HEK293 (cell line): ENCODE data around the gene ADAMTS17.

ENCODE experiments used
- CTCF ChIA-PET: fragments of 350-600 bp; formaldehyde crosslinking; extraction: SDS; loops from one replicate; lab custom pipeline; 2021; ENCODE audit warnings: antibody characterized with exemption; lab: Yijun Ruan, JAX
- POLR2A ChIA-PET: fragments of 300-600 bp; formaldehyde crosslinking; extraction: SDS; loops from one replicate; lab custom pipeline; 2020; ENCODE audit warnings: antibody characterized with exemption, inconsistent platforms; lab: Yijun Ruan, JAX
- H3K27ac ChIP-seq: fragments of 200-500 bp; sonication (Bioruptor generic); 2 replicates; pipeline ENCODE4 v1.5.1; 2014; ENCODE audit warnings: low read depth, low read length, control low read depth, inconsistent platforms; ENCODE audit errors: extremely low read depth
- H3K36me3 ChIP-seq, 2 experiments: fragments of 200-500 bp in 1 of 2; sonication (Bioruptor generic) in 1 of 2; 1 replicate in 1 of 2; 2 replicates in 1 of 2; pipeline ENCODE4 v1.5.1; 2014 to 2017; ENCODE audit warnings: inconsistent platforms in 2 of 2, low read length in 2 of 2; ENCODE audit not compliant: control insufficient read depth in 2 of 2, insufficient read depth in 1 of 2
- H3K4me1 ChIP-seq: fragments of 200-500 bp; sonication (Bioruptor generic); 2 replicates; pipeline ENCODE4 v1.5.1; 2014; ENCODE audit warnings: mild to moderate bottlenecking, low read length, inconsistent platforms; ENCODE audit not compliant: control insufficient read depth, insufficient read depth
- H3K4me3 ChIP-seq: 2 replicates; pipeline ENCODE4 v1.5.1; 2011; ENCODE audit warnings: low read depth, mild to moderate bottlenecking, control low read depth, low read length, moderate library complexity
- H3K9me3 ChIP-seq: fragments of 200-500 bp; sonication (Bioruptor generic); 2 replicates; pipeline ENCODE4 v1.5.1; 2014; ENCODE audit warnings: low read depth, low read length, inconsistent platforms; ENCODE audit not compliant: control insufficient read depth, insufficient read depth
- BCL11A ChIP-seq: fragments of 450-650 bp; formaldehyde crosslinking; IDR thresholded peaks from 2 replicates; pipeline ENCODE4 v1.5.1; 2016; ENCODE audit warnings: low read depth, missing biosample characterization, missing genetic modification characterization
- EGR2 ChIP-seq: fragments of 450-650 bp; formaldehyde crosslinking; IDR thresholded peaks from 2 replicates; pipeline ENCODE4 v1.5.1; 2016; ENCODE audit warnings: low read depth, missing biosample characterization, missing genetic modification characterization
- MZF1 ChIP-seq: fragments of 450-650 bp; formaldehyde crosslinking; IDR thresholded peaks from 2 replicates; pipeline ENCODE4 v1.5.1; 2017; ENCODE audit warnings: missing biosample characterization, missing genetic modification characterization, borderline replicate concordance
- OSR2 ChIP-seq: fragments of 450-650 bp; formaldehyde crosslinking; IDR thresholded peaks from 2 replicates; pipeline ENCODE4 v1.5.1; 2016; ENCODE audit warnings: missing biosample characterization, missing genetic modification characterization
- PATZ1 ChIP-seq: fragments of 450-650 bp; formaldehyde crosslinking; IDR thresholded peaks from 2 replicates; pipeline ENCODE4 v1.5.1; 2016; ENCODE audit warnings: missing biosample characterization, missing genetic modification characterization
- SALL2 ChIP-seq: fragments of 450-650 bp; formaldehyde crosslinking; IDR thresholded peaks from 2 replicates; pipeline ENCODE4 v1.5.0; 2017; ENCODE audit warnings: missing biosample characterization, mild to moderate bottlenecking, missing genetic modification characterization, borderline replicate concordance
- ZBTB1 ChIP-seq: fragments of 450-650 bp; formaldehyde crosslinking; IDR thresholded peaks from 2 replicates; pipeline ENCODE4 v1.5.1; 2016; ENCODE audit warnings: missing biosample characterization, missing genetic modification characterization
- ZBTB17 ChIP-seq: fragments of 450-650 bp; formaldehyde crosslinking; IDR thresholded peaks from 2 replicates; pipeline ENCODE4 v1.5.1; 2016; ENCODE audit warnings: missing biosample characterization, missing genetic modification characterization
- ZNF202 ChIP-seq: fragments of 450-650 bp; formaldehyde crosslinking; IDR thresholded peaks from 2 replicates; pipeline ENCODE4 v1.5.1; 2016; ENCODE audit warnings: missing biosample characterization, missing genetic modification characterization, borderline replicate concordance
- ZNF239 ChIP-seq: fragments of 450-650 bp; formaldehyde crosslinking; IDR thresholded peaks from 2 replicates; pipeline ENCODE4 v1.5.1; 2016; ENCODE audit warnings: missing biosample characterization, missing genetic modification characterization
- ZNF366 ChIP-seq: fragments of 450-650 bp; formaldehyde crosslinking; conservative IDR thresholded peaks from 2 replicates; pipeline ENCODE4 v1.5.1; 2016; ENCODE audit warnings: missing biosample characterization, missing genetic modification characterization
- ZNF37A ChIP-seq: fragments of 450-650 bp; IDR thresholded peaks from 2 replicates; pipeline ENCODE4 v1.5.1; 2018; ENCODE audit warnings: missing biosample characterization, missing genetic modification characterization
- ZNF404 ChIP-seq: fragments of 450-650 bp; formaldehyde crosslinking; IDR thresholded peaks from 2 replicates; pipeline ENCODE4 v1.5.1; 2017; ENCODE audit warnings: missing biosample characterization, missing genetic modification characterization
- ZNF426 ChIP-seq: fragments of 450-650 bp; formaldehyde crosslinking; IDR thresholded peaks from 2 replicates; pipeline ENCODE4 v1.5.1; 2017; ENCODE audit warnings: missing biosample characterization, missing genetic modification characterization, mild to moderate bottlenecking, inconsistent platforms, moderate library complexity
- ZNF48 ChIP-seq: fragments of 450-650 bp; formaldehyde crosslinking; IDR thresholded peaks from 2 replicates; pipeline ENCODE4 v1.5.1; 2016; ENCODE audit warnings: missing biosample characterization, missing genetic modification characterization
- ZNF529 ChIP-seq: fragments of 450-650 bp; formaldehyde crosslinking; IDR thresholded peaks from 2 replicates; pipeline ENCODE4 v1.5.1; 2017; ENCODE audit warnings: missing genetic modification characterization, missing biosample characterization; ENCODE audit not compliant: insufficient replicate concordance
- ZNF585B ChIP-seq: fragments of 450-650 bp; formaldehyde crosslinking; IDR thresholded peaks from 2 replicates; pipeline ENCODE4 v1.5.1; 2016; ENCODE audit warnings: missing biosample characterization, missing genetic modification characterization
- ZNF645 ChIP-seq: fragments of 450-650 bp; formaldehyde crosslinking; IDR thresholded peaks from 2 replicates; pipeline ENCODE4; 2016; ENCODE audit warnings: missing biosample characterization, missing genetic modification characterization
- ZNF660 ChIP-seq: fragments of 450-650 bp; IDR thresholded peaks from 2 replicates; pipeline ENCODE4 v1.5.1; 2018; ENCODE audit warnings: missing biosample characterization, mild to moderate bottlenecking, missing genetic modification characterization
- TF ChIP-seq, protein P1 (sequence below): fragments of 450-650 bp; IDR thresholded peaks from 2 replicates; pipeline ENCODE4 v1.5.1; 2018; ENCODE audit warnings: missing biosample characterization, missing genetic modification characterization
- TF ChIP-seq, protein P2 (sequence below): fragments of 450-650 bp; formaldehyde crosslinking; IDR thresholded peaks from 2 replicates; pipeline ENCODE4 v1.5.1; 2017; ENCODE audit warnings: missing biosample characterization, missing genetic modification characterization

Gene ADAMTS17

DNA sequence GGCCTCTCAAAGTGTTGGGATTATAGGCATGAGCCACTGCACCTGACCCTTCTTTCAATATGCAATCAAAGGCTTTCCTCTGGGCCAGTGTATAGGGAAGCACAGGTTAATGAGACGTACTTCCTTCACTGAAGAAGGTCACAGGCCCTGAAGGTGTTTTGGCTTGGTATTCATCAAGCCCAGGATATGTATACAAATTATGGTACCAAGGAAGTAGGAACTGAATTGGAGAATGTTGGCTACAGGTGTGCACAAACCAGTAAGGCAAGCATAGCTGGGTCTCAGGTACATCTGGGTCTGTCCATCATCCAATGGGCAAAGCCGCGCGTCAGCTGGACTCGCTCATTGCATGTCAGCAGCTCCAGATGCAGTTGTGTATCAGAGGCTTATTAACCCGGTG lies 237.9 kb downstream of the ADAMTS17 start:
- no peaks in the 10 kb centered on the region; a peak in 1 of 3 replicates for H3K36me3 ChIP-seq
- ChIA-PET CTCF (no interaction called here), POLR2A (no interaction called here)
- H3K9me3 ChIP-seq: no peaks in the 10 kb centered on the region
- no peak for TF ChIP-seq ZNF239 (tag by site-specific recombination)
- no peak overlapping the region for H3K4me3 ChIP-seq
- no peaks in the 10 kb centered on the region for H3K4me1 ChIP-seq
- no peak overlapping the region for H3K27ac ChIP-seq

DNA sequence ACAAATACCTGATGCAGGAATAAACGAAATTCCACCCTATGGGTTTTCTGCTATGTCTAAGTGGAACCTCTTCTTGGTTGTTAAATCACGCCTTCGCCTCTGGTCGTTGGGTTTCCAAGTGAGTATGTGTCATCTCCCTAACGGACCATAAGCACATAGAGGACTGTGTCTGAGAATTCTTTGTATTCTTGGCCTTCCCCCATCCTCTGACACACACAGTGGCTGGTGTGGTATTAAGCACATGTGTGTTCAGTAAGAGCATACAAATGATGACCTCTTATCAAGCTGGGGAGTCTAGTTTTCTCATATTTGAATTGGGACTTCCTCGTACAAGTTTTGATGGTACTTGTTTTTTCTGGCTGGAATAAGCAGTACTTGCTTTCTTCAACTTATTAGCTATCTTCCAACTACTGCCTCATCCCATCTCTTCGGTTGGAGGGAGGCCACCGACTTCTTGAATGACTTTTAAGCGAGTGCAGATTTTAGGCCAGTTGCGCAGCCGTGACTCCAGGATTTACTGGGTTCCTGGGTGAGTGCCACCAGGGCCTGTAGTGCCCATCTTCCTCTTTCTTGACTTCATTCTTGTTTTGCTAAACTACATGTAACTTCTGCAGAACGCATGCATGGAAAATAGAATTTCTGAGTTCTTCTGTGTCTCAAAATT lies 240.2 kb downstream of the ADAMTS17 start:
- Histone ChIP-seq H3K36me3 (no peaks in the 10 kb centered on the region; a peak in 1 of 3 replicates), H3K4me1 (no peaks in the 10 kb centered on the region), H3K9me3 (no peaks in the 10 kb centered on the region), H3K27ac (no peak overlapping the region), H3K4me3 (no peak overlapping the region)
- TF ChIP-seq ZNF660 (tag by site-specific recombination) (no peak), ZNF48 (tag by site-specific recombination) (no peak), ZNF404 (tag by site-specific recombination) (no peak), ZNF645 (tag by site-specific recombination) (no peak), ZNF585B (no peak), ZBTB1 (tag by site-specific recombination) (no peak), BCL11A (tag by site-specific recombination) (no peak)
- CTCF ChIA-PET: interaction anchor here (0.6 kb wide), 1 partner anchor 148 kb away, joined by 3 read pairs; no protein-coding TSS in a partner anchor
- POLR2A ChIA-PET: no interaction called here

DNA sequence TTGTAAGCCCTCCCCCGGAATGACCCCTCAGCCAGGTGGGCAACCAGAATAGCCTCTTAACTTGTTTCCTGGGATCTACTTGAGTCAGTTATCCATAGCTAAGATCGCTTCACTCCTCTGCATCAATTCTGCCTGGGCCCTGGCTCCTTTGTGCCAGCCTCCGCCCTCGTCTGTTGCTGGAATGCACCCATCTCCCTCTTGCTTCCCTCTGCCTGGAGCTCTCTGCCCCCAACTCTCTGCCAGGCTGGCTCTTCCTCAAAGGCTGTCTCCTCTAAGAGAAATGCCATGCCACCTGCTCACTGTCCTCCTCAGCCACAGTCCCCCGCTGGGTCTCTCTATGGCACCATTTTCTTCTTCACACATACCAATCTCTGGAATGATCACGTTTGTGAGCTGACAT lies 240.8 kb downstream of the ADAMTS17 start:
- ChIA-PET CTCF (no interaction called here), POLR2A (no interaction called here)
- Histone ChIP-seq H3K9me3 (no peaks in the 10 kb centered on the region), H3K36me3 (no peaks in the 10 kb centered on the region; a peak in 1 of 3 replicates), H3K27ac (no peak overlapping the region), H3K4me3 (no peak overlapping the region), H3K4me1 (no peaks in the 10 kb centered on the region)
- no peak for TF ChIP-seq ZNF426 (tag by site-specific recombination)
- no peak for TF ChIP-seq ZNF366 (tag by site-specific recombination)
- TF ChIP-seq EGR2 (tag by site-specific recombination): 0 out of 2 replicates have a peak, but pooled peaks have one; percentile 15

DNA sequence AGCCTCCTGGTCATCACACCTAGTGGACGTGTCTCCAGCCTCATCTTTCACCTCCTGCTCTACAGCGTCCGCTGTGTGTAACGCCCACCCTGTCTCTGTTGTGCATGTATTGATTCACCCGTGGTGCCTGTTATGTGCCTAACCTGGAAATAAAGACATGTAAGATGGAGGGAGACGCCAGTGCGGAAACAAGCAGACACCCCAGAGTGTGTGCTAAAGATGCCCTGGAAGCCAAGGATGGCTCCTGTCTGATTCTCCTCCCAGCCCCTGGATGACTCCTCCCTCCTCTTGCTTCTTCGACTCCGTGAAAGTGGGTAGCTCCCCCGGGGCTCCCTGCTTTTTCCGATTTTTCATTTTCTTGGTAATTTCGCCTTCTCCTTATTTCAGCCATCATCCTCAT lies 241.8 kb downstream of the ADAMTS17 start:
- no peaks in the 10 kb centered on the region for H3K9me3 ChIP-seq
- H3K27ac ChIP-seq: no peak overlapping the region
- no peak overlapping the region for H3K4me3 ChIP-seq
- no peaks in the 10 kb centered on the region for H3K36me3 ChIP-seq
- POLR2A ChIA-PET: no interaction called here
- CTCF ChIA-PET: no interaction called here
- H3K4me1 ChIP-seq: no peaks in the 10 kb centered on the region
- no peak for TF ChIP-seq BCL11A (tag by site-specific recombination)
- TF ChIP-seq ZNF202 (tag by site-specific recombination): no peak
- TF ChIP-seq ZNF37A: no peak
- no peak for TF ChIP-seq OSR2 (tag by site-specific recombination)
- TF ChIP-seq ZNF529: no peak
- no peak for TF ChIP-seq MZF1 (tag by site-specific recombination)
- no peak for TF ChIP-seq SALL2 (tag by site-specific recombination)
- TF ChIP-seq, protein P1, sequence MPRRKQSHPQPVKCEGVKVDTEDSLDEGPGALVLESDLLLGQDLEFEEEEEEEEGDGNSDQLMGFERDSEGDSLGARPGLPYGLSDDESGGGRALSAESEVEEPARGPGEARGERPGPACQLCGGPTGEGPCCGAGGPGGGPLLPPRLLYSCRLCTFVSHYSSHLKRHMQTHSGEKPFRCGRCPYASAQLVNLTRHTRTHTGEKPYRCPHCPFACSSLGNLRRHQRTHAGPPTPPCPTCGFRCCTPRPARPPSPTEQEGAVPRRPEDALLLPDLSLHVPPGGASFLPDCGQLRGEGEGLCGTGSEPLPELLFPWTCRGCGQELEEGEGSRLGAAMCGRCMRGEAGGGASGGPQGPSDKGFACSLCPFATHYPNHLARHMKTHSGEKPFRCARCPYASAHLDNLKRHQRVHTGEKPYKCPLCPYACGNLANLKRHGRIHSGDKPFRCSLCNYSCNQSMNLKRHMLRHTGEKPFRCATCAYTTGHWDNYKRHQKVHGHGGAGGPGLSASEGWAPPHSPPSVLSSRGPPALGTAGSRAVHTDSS (tag by site-specific recombination): no peak
- TF ChIP-seq, protein P2, sequence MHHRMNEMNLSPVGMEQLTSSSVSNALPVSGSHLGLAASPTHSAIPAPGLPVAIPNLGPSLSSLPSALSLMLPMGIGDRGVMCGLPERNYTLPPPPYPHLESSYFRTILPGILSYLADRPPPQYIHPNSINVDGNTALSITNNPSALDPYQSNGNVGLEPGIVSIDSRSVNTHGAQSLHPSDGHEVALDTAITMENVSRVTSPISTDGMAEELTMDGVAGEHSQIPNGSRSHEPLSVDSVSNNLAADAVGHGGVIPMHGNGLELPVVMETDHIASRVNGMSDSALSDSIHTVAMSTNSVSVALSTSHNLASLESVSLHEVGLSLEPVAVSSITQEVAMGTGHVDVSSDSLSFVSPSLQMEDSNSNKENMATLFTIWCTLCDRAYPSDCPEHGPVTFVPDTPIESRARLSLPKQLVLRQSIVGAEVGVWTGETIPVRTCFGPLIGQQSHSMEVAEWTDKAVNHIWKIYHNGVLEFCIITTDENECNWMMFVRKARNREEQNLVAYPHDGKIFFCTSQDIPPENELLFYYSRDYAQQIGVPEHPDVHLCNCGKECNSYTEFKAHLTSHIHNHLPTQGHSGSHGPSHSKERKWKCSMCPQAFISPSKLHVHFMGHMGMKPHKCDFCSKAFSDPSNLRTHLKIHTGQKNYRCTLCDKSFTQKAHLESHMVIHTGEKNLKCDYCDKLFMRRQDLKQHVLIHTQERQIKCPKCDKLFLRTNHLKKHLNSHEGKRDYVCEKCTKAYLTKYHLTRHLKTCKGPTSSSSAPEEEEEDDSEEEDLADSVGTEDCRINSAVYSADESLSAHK (tag by site-specific recombination): no peak
- no peak for TF ChIP-seq ZBTB17 (tag by site-specific recombination)
- no peak for TF ChIP-seq PATZ1 (tag by site-specific recombination)
